ENCODE results near the gene TENM3. TPM values are rescaled to one million over a fixed set of nuclear protein-coding genes. Genes with fewer than 3 reads are reported as not detected.

The TENM3 gene
- total RNA-seq, 4 donors from 2014 or later: 5.9 to 61.5 (median 24.6) TPM

GRCh38 chr4:182704948-182705347, 461.7 kb downstream of the TENM3 start:
- no peak for DNase-seq
- no peak overlapping the region for H3K27ac ChIP-seq
- no peaks in the 10 kb centered on the region for H3K27me3 ChIP-seq
- no peak for TF ChIP-seq CTCF (IDR thresholded peaks at IDR 0.05)
- no peak for TF ChIP-seq POLR2A (IDR thresholded peaks at IDR 0.05)
- H3K4me1 ChIP-seq: no peaks in the 10 kb centered on the region
- H3K4me3 ChIP-seq: no peak overlapping the region
- H3K9me3 ChIP-seq: no peaks in the 10 kb centered on the region
- intact Hi-C loops (cut with DNase I; ENCODE audit: low total_unique reads): no loop called here
- no peaks in the 10 kb centered on the region for H3K36me3 ChIP-seq

GRCh38 chr4:182705389-182705788, 462.2 kb downstream of the TENM3 start:
- no peak for TF ChIP-seq CTCF (IDR thresholded peaks at IDR 0.05)
- no peak for TF ChIP-seq POLR2A (IDR thresholded peaks at IDR 0.05)
- H3K27me3 ChIP-seq: no peaks in the 10 kb centered on the region
- DNase-seq: no peak
- no peaks in the 10 kb centered on the region for H3K9me3 ChIP-seq
- no peak overlapping the region for H3K4me3 ChIP-seq
- intact Hi-C loops (cut with DNase I; ENCODE audit: low total_unique reads): no loop called here
- H3K4me1 ChIP-seq: no peaks in the 10 kb centered on the region
- no peak overlapping the region for H3K27ac ChIP-seq
- no peaks in the 10 kb centered on the region for H3K36me3 ChIP-seq

- H3K36me3 ChIP-seq: no peaks in the 10 kb centered on the region
- no peaks in the 10 kb centered on the region for H3K27me3 ChIP-seq
- DNase-seq: no peak
- H3K4me3 ChIP-seq: no peak overlapping the region
- H3K9me3 ChIP-seq: no peaks in the 10 kb centered on the region
- H3K4me1 ChIP-seq: no peaks in the 10 kb centered on the region
- intact Hi-C loops (cut with DNase I; ENCODE audit: low total_unique reads): no loop called here
- no peak overlapping the region for H3K27ac ChIP-seq
- no peak for TF ChIP-seq CTCF (IDR thresholded peaks at IDR 0.05)
- TF ChIP-seq POLR2A (IDR thresholded peaks at IDR 0.05): no peak
These were observed 468.0 kb downstream of the TENM3 start for GRCh38 chr4:182711211-182711610.

GRCh38 chr4:182715548-182715947, 472.3 kb downstream of the TENM3 start:
- H3K36me3 ChIP-seq: no peaks in the 10 kb centered on the region
- intact Hi-C loops (cut with DNase I; ENCODE audit: low total_unique reads): no loop called here
- no peak for DNase-seq
- H3K27ac ChIP-seq: no peak overlapping the region
- no peaks in the 10 kb centered on the region for H3K27me3 ChIP-seq
- TF ChIP-seq POLR2A (IDR thresholded peaks at IDR 0.05) (no peak), CTCF (IDR thresholded peaks at IDR 0.05) (no peak)
- H3K4me1 ChIP-seq: no peaks in the 10 kb centered on the region
- H3K9me3 ChIP-seq: no peaks in the 10 kb centered on the region
- no peak overlapping the region for H3K4me3 ChIP-seq

- H3K27me3 ChIP-seq: no peaks in the 10 kb centered on the region
- intact Hi-C loops (cut with DNase I; ENCODE audit: low total_unique reads): no loop called here
- no peak for TF ChIP-seq POLR2A (IDR thresholded peaks at IDR 0.05)
- TF ChIP-seq CTCF (IDR thresholded peaks at IDR 0.05): no peak
- no peaks in the 10 kb centered on the region for H3K36me3 ChIP-seq
- H3K4me1 ChIP-seq: no peaks in the 10 kb centered on the region
- H3K9me3 ChIP-seq: no peaks in the 10 kb centered on the region
- H3K4me3 ChIP-seq: no peak overlapping the region
- no peak for DNase-seq
- no peak overlapping the region for H3K27ac ChIP-seq
These were observed 473.0 kb downstream of the TENM3 start for GRCh38 chr4:182716192-182716591.

All from uterus (tissue), 4 donors.